BE2C (cell line): Measurements from ENCODE around the gene PAX3.

Experiments
- DNase-seq: peaks from one replicate; pipeline ENCODE4 v3.0.0-alpha.2; 2020
- H3K27me3 ChIP-seq: fragments of 250-450 bp; sonication (Bioruptor Pico); 2 replicates; pipeline ENCODE4 v1.5.1; 2020; ENCODE audit warnings: mild to moderate bottlenecking
- H3K36me3 ChIP-seq: fragments of 250-450 bp; sonication (Bioruptor Pico); 2 replicates; pipeline ENCODE4 v1.5.1; 2020; ENCODE audit warnings: mild to moderate bottlenecking
- H3K4me1 ChIP-seq: fragments of 250-450 bp; sonication (Bioruptor Pico); 2 replicates; pipeline ENCODE4 v1.5.1; 2020
- H3K4me3 ChIP-seq: 2 replicates; pipeline ENCODE4 v1.5.1; 2011; ENCODE audit warnings: low read depth, low read length
- H3K9me3 ChIP-seq: fragments of 250-450 bp; sonication (Bioruptor Pico); 2 replicates; pipeline ENCODE4 v1.5.1; 2020
- TF ChIP-seq, protein P1 (sequence below): IDR thresholded peaks from 2 replicates; pipeline ENCODE4 v1.5.1; 2012; ENCODE audit warnings: mild to moderate bottlenecking, low read depth, low read length

The PAX3 gene

DNA sequence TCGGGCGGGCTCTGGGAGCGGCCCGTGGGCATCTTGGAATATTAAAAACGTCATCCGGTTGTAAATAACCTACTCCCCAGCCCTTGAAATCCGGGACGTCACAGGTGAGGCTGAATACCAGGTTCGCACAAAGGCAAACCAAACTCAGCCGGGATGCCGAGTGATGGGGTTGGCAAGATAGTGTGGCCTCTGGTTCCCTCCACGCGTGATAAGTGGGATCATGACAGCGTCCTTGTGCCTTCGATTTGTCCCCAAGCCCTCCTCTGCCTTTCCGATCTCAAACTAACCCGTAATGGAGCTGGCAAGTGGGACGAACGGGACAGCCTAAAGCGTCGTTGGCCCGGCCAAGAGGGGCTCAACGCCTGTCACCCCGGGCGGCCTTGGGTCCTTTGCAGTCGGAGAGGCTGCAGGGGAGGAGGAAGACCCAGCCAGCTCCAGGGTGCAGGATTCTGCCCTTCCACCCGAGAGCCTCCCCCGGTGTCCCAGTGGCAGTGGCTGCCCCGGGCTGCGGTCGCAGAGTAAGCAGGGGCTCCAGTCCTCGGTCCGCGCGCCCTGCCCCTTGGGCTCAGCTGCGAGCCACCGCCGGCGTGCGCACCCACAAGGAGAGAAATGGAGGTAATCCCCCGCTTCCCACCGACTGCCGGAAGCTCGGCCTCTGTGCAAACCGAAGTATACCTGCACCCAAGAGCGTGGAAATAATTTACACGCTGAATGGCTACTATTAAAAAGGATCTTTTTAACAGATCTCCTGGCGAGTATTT, 13.4 kb upstream of the PAX3 start:
- H3K27me3 ChIP-seq = peaks cover 74% of the 10 kb centered on the region
- H3K4me1 ChIP-seq = no peaks in the 10 kb centered on the region
- H3K4me3 ChIP-seq = no peak overlapping the region
- H3K9me3 ChIP-seq = no peaks in the 10 kb centered on the region
- TF ChIP-seq, protein P1, sequence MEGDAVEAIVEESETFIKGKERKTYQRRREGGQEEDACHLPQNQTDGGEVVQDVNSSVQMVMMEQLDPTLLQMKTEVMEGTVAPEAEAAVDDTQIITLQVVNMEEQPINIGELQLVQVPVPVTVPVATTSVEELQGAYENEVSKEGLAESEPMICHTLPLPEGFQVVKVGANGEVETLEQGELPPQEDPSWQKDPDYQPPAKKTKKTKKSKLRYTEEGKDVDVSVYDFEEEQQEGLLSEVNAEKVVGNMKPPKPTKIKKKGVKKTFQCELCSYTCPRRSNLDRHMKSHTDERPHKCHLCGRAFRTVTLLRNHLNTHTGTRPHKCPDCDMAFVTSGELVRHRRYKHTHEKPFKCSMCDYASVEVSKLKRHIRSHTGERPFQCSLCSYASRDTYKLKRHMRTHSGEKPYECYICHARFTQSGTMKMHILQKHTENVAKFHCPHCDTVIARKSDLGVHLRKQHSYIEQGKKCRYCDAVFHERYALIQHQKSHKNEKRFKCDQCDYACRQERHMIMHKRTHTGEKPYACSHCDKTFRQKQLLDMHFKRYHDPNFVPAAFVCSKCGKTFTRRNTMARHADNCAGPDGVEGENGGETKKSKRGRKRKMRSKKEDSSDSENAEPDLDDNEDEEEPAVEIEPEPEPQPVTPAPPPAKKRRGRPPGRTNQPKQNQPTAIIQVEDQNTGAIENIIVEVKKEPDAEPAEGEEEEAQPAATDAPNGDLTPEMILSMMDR = no peak
- DNase-seq = no peak
- no peaks in the 10 kb centered on the region for H3K36me3 ChIP-seq

DNA sequence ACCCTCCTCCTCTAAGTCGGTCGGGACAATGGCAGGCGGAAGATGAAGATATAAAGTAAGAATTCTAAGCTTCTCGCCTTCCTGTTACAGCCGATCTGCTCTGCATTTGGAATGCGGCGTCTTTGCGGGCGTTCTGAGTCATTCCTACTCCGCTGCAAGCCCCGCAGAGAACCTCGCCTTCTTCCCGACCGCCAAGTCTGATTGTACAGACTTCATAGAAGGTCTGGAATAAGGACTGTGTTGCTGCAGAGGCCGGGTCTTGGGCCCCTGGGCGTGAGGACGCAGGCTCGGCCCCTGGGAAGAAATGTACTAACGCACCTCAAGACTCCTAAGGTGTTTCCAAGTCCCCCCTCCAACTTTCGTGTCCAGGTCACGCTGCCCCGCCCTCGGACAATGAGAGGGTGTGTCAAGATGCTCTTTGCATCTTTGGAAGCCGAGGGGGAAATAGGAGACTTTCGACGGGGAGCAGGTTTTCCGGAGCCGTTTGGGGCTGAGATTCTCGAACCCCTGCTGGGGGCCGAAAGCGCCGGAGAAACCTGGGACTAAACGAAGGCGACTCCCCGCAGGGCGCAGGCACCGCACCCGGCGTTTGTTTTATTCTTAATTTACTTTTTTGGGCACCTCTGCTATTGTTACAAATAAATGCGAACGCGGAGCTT, 12.7 kb upstream of the PAX3 start:
- TF ChIP-seq, protein P1 = no peak
- H3K36me3 ChIP-seq = no peaks in the 10 kb centered on the region
- no peak overlapping the region for H3K4me3 ChIP-seq
- H3K4me1 ChIP-seq = no peaks in the 10 kb centered on the region
- H3K27me3 ChIP-seq = peaks cover 81% of the 10 kb centered on the region
- H3K9me3 ChIP-seq = no peaks in the 10 kb centered on the region
- no peak for DNase-seq

DNA sequence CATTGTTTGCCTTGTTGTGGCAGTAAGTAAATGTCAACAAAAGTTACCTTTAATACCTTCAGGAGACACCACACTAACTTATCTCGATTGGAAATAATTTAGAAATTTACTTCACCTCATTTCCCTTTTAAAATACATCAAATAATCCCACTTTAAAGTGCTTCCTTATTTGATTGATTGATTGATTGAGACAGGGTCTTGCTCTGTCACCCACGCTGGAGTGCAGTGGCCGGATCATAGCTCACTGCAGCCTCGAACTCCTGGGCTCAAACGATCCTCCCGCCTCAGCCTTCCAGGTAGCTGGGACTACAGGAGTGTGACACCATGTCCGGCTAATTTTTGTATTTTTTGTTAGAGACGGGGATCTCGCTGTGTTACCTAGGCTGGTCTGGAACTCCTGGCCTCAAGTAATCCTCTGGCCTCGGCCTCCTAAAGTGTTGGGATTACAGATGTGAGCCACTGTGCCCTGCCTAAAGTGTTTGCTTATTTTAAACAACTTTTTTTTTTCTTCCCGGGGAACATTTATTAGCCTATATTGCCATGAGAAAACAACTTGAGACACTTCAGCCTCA, 12.0 kb upstream of the PAX3 start:
- H3K9me3 ChIP-seq = no peaks in the 10 kb centered on the region
- H3K4me1 ChIP-seq = no peaks in the 10 kb centered on the region
- TF ChIP-seq, protein P1 = no peak
- no peak overlapping the region for H3K4me3 ChIP-seq
- H3K27me3 ChIP-seq = peaks cover 87% of the 10 kb centered on the region
- H3K36me3 ChIP-seq = no peaks in the 10 kb centered on the region
- DNase-seq = no peak

DNA sequence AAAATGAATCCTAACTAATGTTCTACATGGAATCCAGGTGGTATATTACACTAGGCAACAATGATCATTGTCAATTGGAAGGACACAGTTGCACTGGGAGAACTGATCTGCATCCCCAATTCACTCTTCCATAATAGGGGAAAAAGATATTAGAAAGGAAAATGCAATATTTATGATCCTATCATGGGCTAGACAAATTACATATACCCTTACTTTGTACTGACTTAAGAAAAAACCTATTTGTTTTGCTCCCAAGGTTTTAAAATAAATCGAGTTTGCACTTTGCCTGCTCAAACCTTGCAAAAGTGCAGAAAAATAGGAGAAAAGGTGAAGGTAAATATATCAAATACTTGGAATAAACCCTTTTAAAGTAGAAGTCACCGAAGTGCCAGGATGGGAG, 11.0 kb upstream of the PAX3 start:
- H3K4me1 ChIP-seq = no peaks in the 10 kb centered on the region; the same call in 1 of the 2 replicates
- H3K9me3 ChIP-seq = no peaks in the 10 kb centered on the region
- DNase-seq = no peak
- TF ChIP-seq, protein P1 = no peak
- peaks cover 98% of the 10 kb centered on the region for H3K27me3 ChIP-seq
- H3K4me3 ChIP-seq = no peak overlapping the region
- no peaks in the 10 kb centered on the region for H3K36me3 ChIP-seq

DNA sequence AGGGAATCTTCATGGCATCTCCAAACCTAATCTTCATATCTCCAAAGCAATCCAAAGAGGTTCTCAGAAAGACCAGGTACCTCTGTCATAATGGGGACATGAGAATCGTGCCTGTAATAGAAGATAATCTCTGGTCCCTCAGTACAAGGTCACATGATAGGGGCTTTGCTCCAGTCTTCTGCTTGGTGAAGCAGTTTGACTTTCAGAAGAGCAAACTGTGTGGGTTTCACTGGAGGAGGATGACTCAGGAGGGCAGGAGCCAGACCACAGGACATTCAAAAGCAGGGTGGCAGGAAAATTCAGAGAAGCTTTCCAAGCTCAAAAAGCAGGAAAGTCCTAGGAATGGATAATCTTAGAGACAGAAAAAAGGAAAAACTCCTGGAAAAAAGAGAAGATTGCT, 10.6 kb upstream of the PAX3 start:
- no peak for DNase-seq
- no peaks in the 10 kb centered on the region for H3K36me3 ChIP-seq
- no peaks in the 10 kb centered on the region; the same call in 1 of the 2 replicates for H3K4me1 ChIP-seq
- no peaks in the 10 kb centered on the region for H3K9me3 ChIP-seq
- peaks cover 100% of the 10 kb centered on the region for H3K27me3 ChIP-seq
- no peak overlapping the region for H3K4me3 ChIP-seq
- TF ChIP-seq, protein P1 = no peak
